ENCODE measurements around the gene HMOX1.
"Not testable (repeated sequence)": the region's sequence is repeated elsewhere in the genome, so short reads cannot be mapped to it uniquely, and the experiment has no call there.

The HMOX1 gene

GRCh38 chr22:35349704-35350538 is 31.0 kb upstream of the HMOX1 start:
- DNase-seq: peak; percentile 36

- DNase-seq: peak; percentile 95
These were observed 30.1 kb upstream of the HMOX1 start for GRCh38 chr22:35350539-35351503.

- no peak for DNase-seq
These were observed 28.4 kb upstream of the HMOX1 start for GRCh38 chr22:35352214-35353111.

GRCh38 chr22:35353318-35353717 is 27.6 kb upstream of the HMOX1 start:
- DNase-seq: no peak

- no peak for DNase-seq
These were observed 26.8 kb upstream of the HMOX1 start for GRCh38 chr22:35354068-35354467.

- no peak for DNase-seq
These were observed 22.8 kb upstream of the HMOX1 start for GRCh38 chr22:35357883-35358621.

GRCh38 chr22:35359380-35360065 is 21.4 kb upstream of the HMOX1 start:
- DNase-seq: no peak

- DNase-seq: no peak
These were observed 19.8 kb upstream of the HMOX1 start for GRCh38 chr22:35361001-35361558.

GRCh38 chr22:35363566-35364086 is 17.3 kb upstream of the HMOX1 start:
- no peak for DNase-seq

- not testable (repeated sequence) for DNase-seq
These were observed 16.7 kb upstream of the HMOX1 start for GRCh38 chr22:35364230-35364629.

- no peak for DNase-seq
These were observed 13.5 kb upstream of the HMOX1 start for GRCh38 chr22:35367331-35367886.

- DNase-seq: no peak
These were observed 12.5 kb upstream of the HMOX1 start for GRCh38 chr22:35368386-35368785.

- no peak for DNase-seq
These were observed 10.9 kb upstream of the HMOX1 start for GRCh38 chr22:35369996-35370395.

- DNase-seq: no peak
These were observed 7.1 kb upstream of the HMOX1 start for GRCh38 chr22:35373781-35374180.

GRCh38 chr22:35375031-35375430 is 5.9 kb upstream of the HMOX1 start:
- DNase-seq: no peak

GRCh38 chr22:35375526-35375925 is 5.4 kb upstream of the HMOX1 start:
- no peak for DNase-seq

GRCh38 chr22:35376728-35377472 is 4.0 kb upstream of the HMOX1 start:
- peak; percentile 78 for DNase-seq

- no peak for DNase-seq
These were observed 3.2 kb upstream of the HMOX1 start for GRCh38 chr22:35377735-35378134.

GRCh38 chr22:35378621-35379020 is 2.3 kb upstream of the HMOX1 start:
- DNase-seq: no peak

Data from right kidney (tissue), 1 donor.